ENCODE data around the gene RYR1. TPM values are rescaled to one million over a fixed set of nuclear protein-coding genes. Genes with fewer than 3 reads are reported as not detected.
"Not testable (repeated sequence)": the region's sequence is repeated elsewhere in the genome, so short reads cannot be mapped to it uniquely, and the experiment has no call there.

RYR1 gene
- total and polyA plus RNA-seq, 11 donors, result 0.44 to 2.1 (median 0.86) TPM

DNA sequence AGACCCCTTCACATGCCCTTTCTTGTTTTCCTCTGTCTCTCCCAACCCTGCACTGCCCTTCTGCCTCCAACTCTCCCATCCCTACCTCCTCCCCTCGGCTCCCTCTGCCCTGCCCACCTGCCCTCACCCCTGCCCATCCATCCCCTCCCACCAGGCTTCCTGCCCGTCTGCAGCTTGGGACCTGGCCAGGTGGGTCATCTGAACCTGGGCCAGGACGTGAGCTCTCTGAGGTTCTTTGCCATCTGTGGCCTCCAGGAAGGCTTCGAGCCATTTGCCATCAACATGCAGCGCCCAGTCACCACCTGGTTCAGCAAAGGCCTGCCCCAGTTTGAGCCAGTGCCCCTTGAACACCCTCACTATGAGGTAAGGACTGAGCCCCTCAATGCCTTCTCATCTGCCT lies 35.7 kb downstream of the RYR1 start:
- Histone ChIP-seq H3K27ac (no peak overlapping the region), H3K9me3 (no peaks in the 10 kb centered on the region), H3K27me3 (peaks cover 0 to 21% (median 0%) of the 10 kb centered on the region in 9 donors), H3K36me3 (no peaks in the 10 kb centered on the region), H3K4me1 (no peaks in the 10 kb centered on the region), H3K4me3 (no peak overlapping the region)
- intact Hi-C loops (cut with DNase I), result no loop called here
- no peak for DNase-seq
- TF ChIP-seq POLR2A (IDR thresholded peaks at IDR 0.05), result no peak
- no peak for TF ChIP-seq CTCF (IDR thresholded peaks at IDR 0.05)
- no peak for ATAC-seq
- WGBS, 4 donors, result 61 to 73% (median 66%) methylated on average over 5 of the region's 5 CpGs

DNA sequence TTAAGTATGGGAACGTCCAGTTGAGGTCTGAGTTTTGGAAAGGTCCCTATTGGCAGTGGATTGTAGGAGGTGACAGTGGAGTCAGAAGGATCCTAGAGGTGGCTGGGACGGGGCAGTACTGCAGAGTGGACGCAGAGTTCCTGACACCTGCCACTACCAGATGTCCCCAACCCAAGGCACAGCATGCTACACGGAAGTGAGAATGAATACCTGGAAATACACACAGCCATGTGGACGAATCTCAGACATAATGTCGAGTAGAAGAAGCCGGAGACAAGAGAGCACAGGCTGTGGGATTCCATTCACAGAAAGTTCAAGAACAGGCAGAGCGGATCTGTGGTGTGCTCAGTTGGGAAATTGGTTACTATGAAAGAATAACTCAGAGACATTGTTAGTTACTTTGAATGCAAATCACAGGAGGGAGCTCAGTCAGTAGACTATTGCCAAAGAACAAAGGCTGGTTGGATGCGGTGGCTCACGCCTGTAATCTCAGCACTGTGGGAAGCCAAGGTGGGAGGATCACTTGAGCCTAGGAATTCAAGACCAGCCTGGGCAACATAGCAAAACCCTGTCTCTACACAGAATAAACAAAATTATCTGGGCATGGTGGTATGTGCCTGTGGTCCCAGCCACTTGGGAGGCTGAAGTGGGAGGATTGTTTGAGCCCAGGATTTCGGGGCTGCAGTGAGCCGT lies 37.4 kb downstream of the RYR1 start:
- no peak for DNase-seq
- WGBS, 4 donors, result 65 to 70% (median 68%) methylated on average over 12 of the region's 12 CpGs
- intact Hi-C loops (cut with DNase I), result no loop called here
- Histone ChIP-seq H3K4me3 (no peak overlapping the region), H3K27me3 (peaks cover 0 to 17% (median 0%) of the 10 kb centered on the region in 9 donors), H3K9me3 (no peaks in the 10 kb centered on the region), H3K4me1 (no peaks in the 10 kb centered on the region), H3K36me3 (no peaks in the 10 kb centered on the region), H3K27ac (no peak overlapping the region)
- TF ChIP-seq CTCF (IDR thresholded peaks at IDR 0.05) (no peak), POLR2A (IDR thresholded peaks at IDR 0.05) (no peak)
- ATAC-seq, result no peak

DNA sequence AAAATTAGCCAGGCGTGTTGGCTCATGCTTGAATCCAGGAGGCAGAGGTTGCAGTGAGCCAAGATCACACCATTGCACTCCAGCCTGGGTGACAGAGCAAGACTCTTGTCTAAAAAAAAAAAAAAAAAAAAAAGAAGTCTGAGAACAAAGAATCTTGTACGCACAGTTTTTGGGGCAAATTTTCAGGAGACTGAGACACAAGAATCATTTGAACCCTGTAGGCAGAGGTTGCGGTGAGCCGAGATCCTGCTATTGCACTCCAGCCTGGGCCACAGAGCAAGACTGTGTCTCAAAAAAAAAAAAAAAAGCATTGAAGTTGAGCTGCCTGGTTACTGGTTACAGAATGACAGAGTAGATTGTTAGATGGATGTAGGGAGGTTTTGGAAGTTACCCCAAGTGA lies 39.2 kb downstream of the RYR1 start:
- H3K9me3 ChIP-seq; H3K4me3 ChIP-seq; intact Hi-C loops (cut with DNase I); ATAC-seq; H3K36me3 ChIP-seq; H3K27ac ChIP-seq; H3K4me1 ChIP-seq; DNase-seq: not testable (repeated sequence)
- WGBS, 4 donors, result 80 to 89% (median 84%) methylated on average over 4 of the region's 4 CpGs
- H3K27me3 ChIP-seq, result peaks cover 0 to 17% (median 0%) of the 10 kb centered on the region in 9 donors

GRCh38 chr19:38473201-38473600 lies 39.7 kb downstream of the RYR1 start:
- H3K4me1 ChIP-seq, result no peaks in the 10 kb centered on the region
- intact Hi-C loops (cut with DNase I), result no loop called here
- no peaks in the 10 kb centered on the region for H3K36me3 ChIP-seq
- H3K4me3 ChIP-seq, result no peak overlapping the region
- no peaks in the 10 kb centered on the region for H3K9me3 ChIP-seq
- TF ChIP-seq CTCF (IDR thresholded peaks at IDR 0.05), result no peak
- no peak for TF ChIP-seq POLR2A (IDR thresholded peaks at IDR 0.05)
- DNase-seq (no peak), ATAC-seq (no peak)
- peaks cover 0 to 17% (median 0%) of the 10 kb centered on the region in 9 donors for H3K27me3 ChIP-seq
- H3K27ac ChIP-seq, result no peak overlapping the region
- WGBS, 4 donors, result 81 to 91% (median 86%) methylated on average over 20 to 21 of the region's 21 CpGs

GRCh38 chr19:38475176-38475575 lies 41.7 kb downstream of the RYR1 start:
- TF ChIP-seq CTCF (IDR thresholded peaks at IDR 0.05) (no peak), POLR2A (IDR thresholded peaks at IDR 0.05) (no peak)
- 85 to 88% (median 86%) methylated on average over 13 of the region's 13 CpGs for WGBS, 4 donors
- no peak for DNase-seq
- intact Hi-C loops (cut with DNase I), result no loop called here
- Histone ChIP-seq H3K4me1 (no peaks in the 10 kb centered on the region), H3K4me3 (no peak overlapping the region), H3K9me3 (no peaks in the 10 kb centered on the region), H3K27me3 (peaks cover 0 to 17% (median 0%) of the 10 kb centered on the region in 9 donors), H3K27ac (no peak overlapping the region), H3K36me3 (no peaks in the 10 kb centered on the region)
- ATAC-seq, result no peak
